ENCODE results near the gene LARP4B.

DNA sequence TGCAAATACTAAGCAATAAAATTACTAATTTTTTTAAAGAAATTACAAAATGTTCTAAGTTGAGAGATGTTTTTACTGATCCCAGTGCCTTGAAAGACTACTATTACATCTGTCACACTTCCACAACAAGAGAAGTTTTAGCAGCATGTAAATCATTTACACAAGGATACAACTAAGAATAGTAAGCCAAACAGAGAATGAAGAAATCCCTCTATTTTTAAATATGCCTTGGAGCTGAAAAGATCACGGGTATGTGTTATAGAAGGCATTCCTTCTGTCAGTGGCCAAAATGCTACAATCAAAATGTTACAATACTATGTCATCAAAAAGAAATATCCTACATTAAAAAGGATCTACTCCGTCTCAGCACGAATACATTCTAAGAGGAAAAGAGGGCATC is 52.6 kb downstream of the LARP4B start:
- TF ChIP-seq GABPA (IDR thresholded peaks at IDR 0.05; ENCODE audit: low read depth): no peak
- TF ChIP-seq, protein P1, sequence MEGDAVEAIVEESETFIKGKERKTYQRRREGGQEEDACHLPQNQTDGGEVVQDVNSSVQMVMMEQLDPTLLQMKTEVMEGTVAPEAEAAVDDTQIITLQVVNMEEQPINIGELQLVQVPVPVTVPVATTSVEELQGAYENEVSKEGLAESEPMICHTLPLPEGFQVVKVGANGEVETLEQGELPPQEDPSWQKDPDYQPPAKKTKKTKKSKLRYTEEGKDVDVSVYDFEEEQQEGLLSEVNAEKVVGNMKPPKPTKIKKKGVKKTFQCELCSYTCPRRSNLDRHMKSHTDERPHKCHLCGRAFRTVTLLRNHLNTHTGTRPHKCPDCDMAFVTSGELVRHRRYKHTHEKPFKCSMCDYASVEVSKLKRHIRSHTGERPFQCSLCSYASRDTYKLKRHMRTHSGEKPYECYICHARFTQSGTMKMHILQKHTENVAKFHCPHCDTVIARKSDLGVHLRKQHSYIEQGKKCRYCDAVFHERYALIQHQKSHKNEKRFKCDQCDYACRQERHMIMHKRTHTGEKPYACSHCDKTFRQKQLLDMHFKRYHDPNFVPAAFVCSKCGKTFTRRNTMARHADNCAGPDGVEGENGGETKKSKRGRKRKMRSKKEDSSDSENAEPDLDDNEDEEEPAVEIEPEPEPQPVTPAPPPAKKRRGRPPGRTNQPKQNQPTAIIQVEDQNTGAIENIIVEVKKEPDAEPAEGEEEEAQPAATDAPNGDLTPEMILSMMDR (IDR thresholded peaks at IDR 0.05): no peak
- TF ChIP-seq, protein P2, sequence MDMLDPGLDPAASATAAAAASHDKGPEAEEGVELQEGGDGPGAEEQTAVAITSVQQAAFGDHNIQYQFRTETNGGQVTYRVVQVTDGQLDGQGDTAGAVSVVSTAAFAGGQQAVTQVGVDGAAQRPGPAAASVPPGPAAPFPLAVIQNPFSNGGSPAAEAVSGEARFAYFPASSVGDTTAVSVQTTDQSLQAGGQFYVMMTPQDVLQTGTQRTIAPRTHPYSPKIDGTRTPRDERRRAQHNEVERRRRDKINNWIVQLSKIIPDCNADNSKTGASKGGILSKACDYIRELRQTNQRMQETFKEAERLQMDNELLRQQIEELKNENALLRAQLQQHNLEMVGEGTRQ (IDR thresholded peaks at IDR 0.05; ENCODE audit: borderline replicate concordance, low read depth, low read length): no peak
- TF ChIP-seq EZH2phosphoT487 (IDR thresholded peaks at IDR 0.05; ENCODE audit: borderline replicate concordance, low read depth): no peak
- TF ChIP-seq NRF1 (IDR thresholded peaks at IDR 0.05; ENCODE audit: low read depth, low read length): no peak
- TF ChIP-seq POLR2AphosphoS5 (IDR thresholded peaks at IDR 0.05; ENCODE audit: low read depth, low read length): no peak
- TF ChIP-seq, protein P3, sequence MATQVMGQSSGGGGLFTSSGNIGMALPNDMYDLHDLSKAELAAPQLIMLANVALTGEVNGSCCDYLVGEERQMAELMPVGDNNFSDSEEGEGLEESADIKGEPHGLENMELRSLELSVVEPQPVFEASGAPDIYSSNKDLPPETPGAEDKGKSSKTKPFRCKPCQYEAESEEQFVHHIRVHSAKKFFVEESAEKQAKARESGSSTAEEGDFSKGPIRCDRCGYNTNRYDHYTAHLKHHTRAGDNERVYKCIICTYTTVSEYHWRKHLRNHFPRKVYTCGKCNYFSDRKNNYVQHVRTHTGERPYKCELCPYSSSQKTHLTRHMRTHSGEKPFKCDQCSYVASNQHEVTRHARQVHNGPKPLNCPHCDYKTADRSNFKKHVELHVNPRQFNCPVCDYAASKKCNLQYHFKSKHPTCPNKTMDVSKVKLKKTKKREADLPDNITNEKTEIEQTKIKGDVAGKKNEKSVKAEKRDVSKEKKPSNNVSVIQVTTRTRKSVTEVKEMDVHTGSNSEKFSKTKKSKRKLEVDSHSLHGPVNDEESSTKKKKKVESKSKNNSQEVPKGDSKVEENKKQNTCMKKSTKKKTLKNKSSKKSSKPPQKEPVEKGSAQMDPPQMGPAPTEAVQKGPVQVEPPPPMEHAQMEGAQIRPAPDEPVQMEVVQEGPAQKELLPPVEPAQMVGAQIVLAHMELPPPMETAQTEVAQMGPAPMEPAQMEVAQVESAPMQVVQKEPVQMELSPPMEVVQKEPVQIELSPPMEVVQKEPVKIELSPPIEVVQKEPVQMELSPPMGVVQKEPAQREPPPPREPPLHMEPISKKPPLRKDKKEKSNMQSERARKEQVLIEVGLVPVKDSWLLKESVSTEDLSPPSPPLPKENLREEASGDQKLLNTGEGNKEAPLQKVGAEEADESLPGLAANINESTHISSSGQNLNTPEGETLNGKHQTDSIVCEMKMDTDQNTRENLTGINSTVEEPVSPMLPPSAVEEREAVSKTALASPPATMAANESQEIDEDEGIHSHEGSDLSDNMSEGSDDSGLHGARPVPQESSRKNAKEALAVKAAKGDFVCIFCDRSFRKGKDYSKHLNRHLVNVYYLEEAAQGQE (IDR thresholded peaks at IDR 0.05; ENCODE audit: low read depth, low read length): no peak
- no peak for TF ChIP-seq FOSL2 (IDR thresholded peaks at IDR 0.05; ENCODE audit: borderline replicate concordance, low read depth)
